AG10803 (cell line): ENCODE data around the gene FARP1.
A peak's percentile ranks its signal among the peaks of the same experiment; 100 is the strongest.

ENCODE experiments used
- DNase-seq: peaks from one replicate; pipeline ENCODE4 v3.0.0; 2010; ENCODE audit warnings: low read depth
- H3K4me3 ChIP-seq: 2 replicates; pipeline ENCODE4 v1.5.1; 2011; ENCODE audit warnings: mild to moderate bottlenecking, low read length, control low read depth
- TF ChIP-seq, protein P1 (sequence below): conservative IDR thresholded peaks from 2 replicates; pipeline ENCODE4 v1.5.1; 2011; ENCODE audit warnings: mild to moderate bottlenecking, low read length, control low read depth, inconsistent platforms

Gene FARP1

GRCh38 chr13:98343461-98343860 is 200.6 kb downstream of the FARP1 start:
- TF ChIP-seq, protein P1, sequence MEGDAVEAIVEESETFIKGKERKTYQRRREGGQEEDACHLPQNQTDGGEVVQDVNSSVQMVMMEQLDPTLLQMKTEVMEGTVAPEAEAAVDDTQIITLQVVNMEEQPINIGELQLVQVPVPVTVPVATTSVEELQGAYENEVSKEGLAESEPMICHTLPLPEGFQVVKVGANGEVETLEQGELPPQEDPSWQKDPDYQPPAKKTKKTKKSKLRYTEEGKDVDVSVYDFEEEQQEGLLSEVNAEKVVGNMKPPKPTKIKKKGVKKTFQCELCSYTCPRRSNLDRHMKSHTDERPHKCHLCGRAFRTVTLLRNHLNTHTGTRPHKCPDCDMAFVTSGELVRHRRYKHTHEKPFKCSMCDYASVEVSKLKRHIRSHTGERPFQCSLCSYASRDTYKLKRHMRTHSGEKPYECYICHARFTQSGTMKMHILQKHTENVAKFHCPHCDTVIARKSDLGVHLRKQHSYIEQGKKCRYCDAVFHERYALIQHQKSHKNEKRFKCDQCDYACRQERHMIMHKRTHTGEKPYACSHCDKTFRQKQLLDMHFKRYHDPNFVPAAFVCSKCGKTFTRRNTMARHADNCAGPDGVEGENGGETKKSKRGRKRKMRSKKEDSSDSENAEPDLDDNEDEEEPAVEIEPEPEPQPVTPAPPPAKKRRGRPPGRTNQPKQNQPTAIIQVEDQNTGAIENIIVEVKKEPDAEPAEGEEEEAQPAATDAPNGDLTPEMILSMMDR, result no peak
- H3K4me3 ChIP-seq, result no peak overlapping the region
- no peak for DNase-seq

GRCh38 chr13:98344392-98344791 is 201.5 kb downstream of the FARP1 start:
- no peak overlapping the region for H3K4me3 ChIP-seq
- DNase-seq, result no peak
- TF ChIP-seq, protein P1, result no peak

DNA sequence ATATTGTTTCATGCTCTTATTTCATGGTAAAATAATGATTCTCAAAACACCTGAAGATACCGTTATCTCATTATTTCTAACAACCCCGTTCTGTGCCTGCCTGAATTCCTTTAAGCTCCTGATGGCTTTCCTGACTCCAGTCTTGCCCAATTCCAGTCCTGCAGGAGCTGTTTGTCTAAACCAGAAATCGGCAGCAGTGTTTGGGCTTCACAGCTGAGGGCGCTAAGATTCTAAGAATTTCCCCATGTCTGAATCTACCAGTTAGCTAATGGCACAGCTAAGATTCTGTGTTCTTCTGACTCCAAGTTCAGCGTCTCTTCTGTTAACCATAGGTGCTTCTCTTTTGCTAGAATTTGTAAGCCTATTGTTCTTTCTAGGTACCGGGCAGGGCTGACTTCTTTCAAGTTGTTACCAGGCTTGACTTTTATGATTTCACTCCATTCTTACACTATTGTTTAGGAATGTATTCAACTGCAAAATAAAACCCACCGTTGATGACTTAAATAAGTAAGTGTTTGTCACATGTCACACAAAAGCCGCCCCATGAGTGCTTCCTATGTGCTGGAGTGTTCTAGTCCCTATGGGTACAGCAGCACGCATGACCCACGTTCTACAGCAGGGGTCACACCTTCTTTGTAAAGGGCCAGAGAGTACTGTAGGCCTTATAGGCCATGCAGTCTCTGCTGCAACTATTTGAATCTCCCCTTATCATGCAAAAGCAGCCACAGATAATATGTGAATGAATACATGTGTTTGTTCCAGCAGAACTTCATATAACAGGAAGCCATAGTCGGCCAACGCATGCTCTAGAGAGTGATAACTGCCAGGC is 202.4 kb downstream of the FARP1 start:
- TF ChIP-seq, protein P1, result no peak
- no peak overlapping the region for H3K4me3 ChIP-seq
- DNase-seq, result no peak

DNA sequence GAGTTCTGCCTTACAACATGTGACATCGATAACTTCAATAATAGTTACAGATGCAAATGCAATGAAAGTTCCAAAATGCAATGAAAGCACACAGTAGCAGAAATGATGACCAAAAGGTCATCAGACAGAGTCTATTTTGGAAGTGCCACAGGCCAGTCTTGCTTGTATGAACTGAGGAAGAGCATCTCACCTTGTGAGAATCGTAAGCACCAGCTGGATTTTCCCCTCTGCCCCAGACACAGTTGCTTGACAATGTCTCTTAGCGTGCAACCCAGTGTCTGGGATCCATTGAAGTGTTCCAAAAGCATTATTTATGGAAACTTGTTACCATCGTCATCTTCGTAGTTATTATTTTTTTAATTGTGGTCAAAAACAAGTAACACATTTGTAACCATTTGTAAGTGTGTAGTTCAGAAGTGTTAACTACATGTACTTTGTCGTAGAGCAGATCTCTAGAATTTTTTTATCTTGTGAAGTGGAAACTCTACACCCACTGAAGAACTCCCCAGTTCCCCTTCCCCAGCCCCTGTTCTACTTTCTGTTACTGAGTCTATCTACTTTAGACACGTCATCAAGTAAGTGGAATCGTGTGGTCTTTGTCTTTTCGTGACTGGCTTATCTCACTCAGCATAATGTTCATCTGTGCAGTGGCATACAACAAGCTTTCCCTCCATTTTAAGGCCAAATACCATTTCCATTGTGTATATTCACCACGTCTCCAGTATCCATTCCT is 204.2 kb downstream of the FARP1 start:
- TF ChIP-seq, protein P1, result no peak
- DNase-seq, result no peak
- no peak overlapping the region for H3K4me3 ChIP-seq

DNA sequence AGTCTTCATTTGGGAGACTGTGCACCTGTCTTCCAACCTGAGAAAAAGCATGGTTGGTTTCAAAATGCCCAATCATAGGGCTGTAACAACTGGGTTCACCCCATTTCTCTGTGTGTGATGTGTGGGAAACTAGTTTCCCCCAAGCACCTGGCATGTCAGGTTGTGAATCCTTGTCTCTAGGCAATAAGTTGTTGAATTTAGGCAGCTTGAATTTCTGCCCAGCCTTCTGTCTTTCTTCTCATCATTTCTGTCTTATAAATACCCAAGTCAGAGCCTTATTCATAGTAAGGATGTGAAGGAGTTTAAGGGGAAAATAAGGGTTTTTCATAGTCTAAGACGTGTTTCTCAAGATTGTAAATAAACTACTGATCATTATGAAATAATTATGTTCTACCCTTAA is 204.9 kb downstream of the FARP1 start:
- TF ChIP-seq, protein P1, result no peak
- H3K4me3 ChIP-seq, result no peak overlapping the region
- DNase-seq, result no peak

- H3K4me3 ChIP-seq, result no peak overlapping the region
- peak; percentile 56 for DNase-seq
- TF ChIP-seq, protein P1, result no peak
Observed at GRCh38 chr13:98348466-98349200, 205.7 kb downstream of the FARP1 start.
